Germinal center (tissue), 1 donor: ENCODE measurements around the gene MID1.

Experiments
- DNase-seq: peaks from one replicate; pipeline ENCODE4 v3.0.0; 2012; ENCODE audit warnings: mixed read lengths, low spot score

The MID1 gene

GRCh38 chrX:10429908-10430307 lies 190.5 kb downstream of the MID1 start:
- DNase-seq = no peak

GRCh38 chrX:10427249-10427648 lies 193.1 kb downstream of the MID1 start:
- DNase-seq = no peak

- DNase-seq = no peak
Observed at GRCh38 chrX:10423716-10424115, 196.7 kb downstream of the MID1 start.

GRCh38 chrX:10420134-10420533 lies 200.3 kb downstream of the MID1 start:
- no peak for DNase-seq

- DNase-seq = no peak
Observed at GRCh38 chrX:10416424-10416823, 204.0 kb downstream of the MID1 start.

- no peak for DNase-seq
Observed at GRCh38 chrX:10415306-10416001, 204.9 kb downstream of the MID1 start.

- no peak for DNase-seq
Observed at GRCh38 chrX:10414862-10415261, 205.5 kb downstream of the MID1 start.

GRCh38 chrX:10414156-10414824 lies 206.1 kb downstream of the MID1 start:
- DNase-seq = no peak

GRCh38 chrX:10404436-10404835 lies 215.9 kb downstream of the MID1 start:
- no peak for DNase-seq

GRCh38 chrX:10401239-10401638 lies 219.1 kb downstream of the MID1 start:
- DNase-seq = no peak

GRCh38 chrX:10399043-10399741 lies 221.2 kb downstream of the MID1 start:
- no peak for DNase-seq

- DNase-seq = no peak
Observed at GRCh38 chrX:10398215-10398614, 222.2 kb downstream of the MID1 start.

GRCh38 chrX:10397349-10397748 lies 223.0 kb downstream of the MID1 start:
- DNase-seq = no peak

- no peak for DNase-seq
Observed at GRCh38 chrX:10395643-10396042, 224.7 kb downstream of the MID1 start.
